ENCODE measurements around the gene MINPP1.
"Not testable (repeated sequence)": the region's sequence is repeated elsewhere in the genome, so short reads cannot be mapped to it uniquely, and the experiment has no call there.

- TF ChIP-seq POLR2AphosphoS5 (IDR thresholded peaks at IDR 0.05; ENCODE audit: borderline replicate concordance, low read depth, low read length); EZH2 (IDR thresholded peaks at IDR 0.05); FOXP2 (optimal IDR thresholded peaks at IDR 0.05; ENCODE audit: control extremely low read depth, extremely low read length, insufficient read depth): not testable (repeated sequence)
Measured at GRCh38 chr10:87495446-87495845, 9.2 kb upstream of the MINPP1 start.
